ENCODE results near the gene APOL3. TPM values are rescaled to one million over a fixed set of nuclear protein-coding genes. Genes with fewer than 3 reads are reported as not detected.
A peak's percentile ranks its signal among the peaks of the same experiment; 100 is the strongest.
"Not testable (repeated sequence)": the region's sequence is repeated elsewhere in the genome, so short reads cannot be mapped to it uniquely, and the experiment has no call there.

Gene APOL3
- total RNA-seq, 3 donors from 2014 or later (not counting 1 experiment from before 2014, with no cell fraction given), result 105 to 166 (median 111) TPM

GRCh38 chr22:36123673-36124630 lies 36.6 kb downstream of the APOL3 start:
- H3K27ac Mint-ChIP-seq, result peak overlapping the region; percentile 88 to 93
- peak; percentile 90 to 99 for DNase-seq
- Histone ChIP-seq H3K27me3 (ENCODE audit: control insufficient read depth, insufficient read depth, low read length) (no peaks in the 10 kb centered on the region), H3K4me3 (ENCODE audit: low read length) (peak overlapping the region; percentile 44), H3K9me3 (ENCODE audit: control insufficient read depth, insufficient read depth, low read length) (no peaks in the 10 kb centered on the region), H3K36me3 (ENCODE audit: control insufficient read depth, insufficient read depth, low read length) (no peaks in the 10 kb centered on the region), H3K27ac (ENCODE audit: low read length) (peak overlapping the region; percentile 75), H3K4me1 (ENCODE audit: control insufficient read depth, insufficient read depth, low read length) (peaks cover 12% of the 10 kb centered on the region)
- H3K36me3 Mint-ChIP-seq, result no peaks in the 10 kb centered on the region
- intact Hi-C loops (cut with micrococcal nuclease), result loop anchor here (1.0 to 2.0 kb wide), 3 partner anchors 58 to 774 kb away; no protein-coding TSS in a partner anchor
- TF ChIP-seq CTCF (IDR thresholded peaks at IDR 0.05), result peak; percentile 97
- H3K4me3 Mint-ChIP-seq, result peak overlapping the region; percentile 95
- peak; percentile 99 for ATAC-seq
- H3K9me3 Mint-ChIP-seq, result no peaks in the 10 kb centered on the region
- H3K27me3 Mint-ChIP-seq (ENCODE audit: low read depth in 2 of 2), result peaks cover 0 to 3% of the 10 kb centered on the region in 2 donors
- 41% methylated on average over 50 of the region's 50 CpGs for WGBS (ENCODE audit: insufficient coverage)
- H3K4me1 Mint-ChIP-seq, result peaks cover 8% of the 10 kb centered on the region in 2 donors

GRCh38 chr22:36120621-36121351 lies 39.8 kb downstream of the APOL3 start:
- H3K27me3 Mint-ChIP-seq (ENCODE audit: low read depth in 2 of 2); H3K36me3 Mint-ChIP-seq; H3K36me3 ChIP-seq (ENCODE audit: control insufficient read depth, insufficient read depth, low read length); H3K9me3 ChIP-seq (ENCODE audit: control insufficient read depth, insufficient read depth, low read length); H3K4me3 Mint-ChIP-seq; H3K4me3 ChIP-seq (ENCODE audit: low read length); intact Hi-C loops (cut with micrococcal nuclease); H3K27ac ChIP-seq (ENCODE audit: low read length); H3K4me1 Mint-ChIP-seq; DNase-seq; H3K27ac Mint-ChIP-seq; H3K9me3 Mint-ChIP-seq; H3K27me3 ChIP-seq (ENCODE audit: control insufficient read depth, insufficient read depth, low read length); ATAC-seq: not testable (repeated sequence)
- WGBS (ENCODE audit: insufficient coverage), result 75% methylated on average over 6 of the region's 6 CpGs
- peaks cover 12% of the 10 kb centered on the region for H3K4me1 ChIP-seq (ENCODE audit: control insufficient read depth, insufficient read depth, low read length)

- H3K36me3 Mint-ChIP-seq, result no peaks in the 10 kb centered on the region
- H3K9me3 Mint-ChIP-seq, result no peaks in the 10 kb centered on the region
- Histone ChIP-seq H3K27ac (ENCODE audit: low read length) (no peak overlapping the region), H3K4me1 (ENCODE audit: control insufficient read depth, insufficient read depth, low read length) (no peaks in the 10 kb centered on the region), H3K4me3 (ENCODE audit: low read length) (no peak overlapping the region), H3K36me3 (ENCODE audit: control insufficient read depth, insufficient read depth, low read length) (no peaks in the 10 kb centered on the region), H3K9me3 (ENCODE audit: control insufficient read depth, insufficient read depth, low read length) (no peaks in the 10 kb centered on the region), H3K27me3 (ENCODE audit: control insufficient read depth, insufficient read depth, low read length) (no peaks in the 10 kb centered on the region)
- H3K4me3 Mint-ChIP-seq, result no peak overlapping the region
- 87% methylated on average over 9 of the region's 9 CpGs for WGBS (ENCODE audit: insufficient coverage)
- no peaks in the 10 kb centered on the region for H3K4me1 Mint-ChIP-seq
- H3K27me3 Mint-ChIP-seq (ENCODE audit: low read depth in 2 of 2), result no peaks in the 10 kb centered on the region
- ATAC-seq (no peak), DNase-seq (no peak)
- intact Hi-C loops (cut with micrococcal nuclease), result no loop called here
- TF ChIP-seq CTCF (IDR thresholded peaks at IDR 0.05), result no peak
- no peak overlapping the region for H3K27ac Mint-ChIP-seq
Measured at GRCh38 chr22:36117053-36117554, 43.5 kb downstream of the APOL3 start.

- H3K27ac Mint-ChIP-seq, result no peak overlapping the region
- H3K9me3 ChIP-seq (ENCODE audit: control insufficient read depth, insufficient read depth, low read length), result no peaks in the 10 kb centered on the region
- H3K4me3 ChIP-seq (ENCODE audit: low read length), result no peak overlapping the region
- no peaks in the 10 kb centered on the region for H3K4me1 Mint-ChIP-seq
- ATAC-seq (no peak), DNase-seq (no peak)
- H3K36me3 ChIP-seq (ENCODE audit: control insufficient read depth, insufficient read depth, low read length), result no peaks in the 10 kb centered on the region
- H3K27me3 ChIP-seq (ENCODE audit: control insufficient read depth, insufficient read depth, low read length), result no peaks in the 10 kb centered on the region
- H3K36me3 Mint-ChIP-seq, result no peaks in the 10 kb centered on the region
- 78% methylated on average over 1 of the region's 2 CpGs for WGBS (ENCODE audit: insufficient coverage)
- TF ChIP-seq CTCF (IDR thresholded peaks at IDR 0.05), result no peak
- H3K27me3 Mint-ChIP-seq (ENCODE audit: low read depth in 2 of 2), result no peaks in the 10 kb centered on the region
- H3K4me3 Mint-ChIP-seq, result no peak overlapping the region
- no peaks in the 10 kb centered on the region for H3K9me3 Mint-ChIP-seq
- intact Hi-C loops (cut with micrococcal nuclease), result no loop called here
- no peak overlapping the region for H3K27ac ChIP-seq (ENCODE audit: low read length)
- H3K4me1 ChIP-seq (ENCODE audit: control insufficient read depth, insufficient read depth, low read length), result no peaks in the 10 kb centered on the region
Measured at GRCh38 chr22:36116127-36116526, 44.4 kb downstream of the APOL3 start.
